ENCODE results near the gene CCDC146.

DNA sequence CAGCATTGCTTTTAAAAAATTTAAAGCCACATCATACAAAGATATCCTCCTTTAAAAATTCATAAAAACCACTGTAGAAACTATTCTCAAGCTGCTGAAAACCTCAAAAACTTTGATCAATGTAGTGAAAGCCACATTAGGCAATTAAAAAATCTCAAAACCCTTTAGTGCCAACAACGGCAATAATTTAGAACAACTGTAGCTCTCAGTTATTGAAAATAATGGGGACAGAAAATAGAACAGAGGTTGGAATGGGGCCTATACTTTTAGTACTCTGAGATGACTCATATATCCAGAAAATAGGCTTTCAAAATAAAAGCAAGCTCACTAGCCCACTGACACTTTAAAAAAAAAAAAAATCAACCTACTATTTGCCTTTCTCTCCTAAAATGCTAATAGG, 206.3 kb downstream of the CCDC146 start:
- TF ChIP-seq CTCF (IDR thresholded peaks at IDR 0.05; ENCODE audit: borderline replicate concordance, extremely low read depth, low read length, poor library complexity, severe bottlenecking) (no peak), EZH2 (IDR thresholded peaks at IDR 0.05; ENCODE audit: borderline replicate concordance, low read depth, low read length, severe bottlenecking) (no peak)
